ENCODE results near the gene TDRD3. TPM values are rescaled to one million over a fixed set of nuclear protein-coding genes. Genes with fewer than 3 reads are reported as not detected.

TDRD3 gene
- total and polyA plus RNA-seq, 4 donors = 3.6 to 15.8 (median 6.2) TPM

DNA sequence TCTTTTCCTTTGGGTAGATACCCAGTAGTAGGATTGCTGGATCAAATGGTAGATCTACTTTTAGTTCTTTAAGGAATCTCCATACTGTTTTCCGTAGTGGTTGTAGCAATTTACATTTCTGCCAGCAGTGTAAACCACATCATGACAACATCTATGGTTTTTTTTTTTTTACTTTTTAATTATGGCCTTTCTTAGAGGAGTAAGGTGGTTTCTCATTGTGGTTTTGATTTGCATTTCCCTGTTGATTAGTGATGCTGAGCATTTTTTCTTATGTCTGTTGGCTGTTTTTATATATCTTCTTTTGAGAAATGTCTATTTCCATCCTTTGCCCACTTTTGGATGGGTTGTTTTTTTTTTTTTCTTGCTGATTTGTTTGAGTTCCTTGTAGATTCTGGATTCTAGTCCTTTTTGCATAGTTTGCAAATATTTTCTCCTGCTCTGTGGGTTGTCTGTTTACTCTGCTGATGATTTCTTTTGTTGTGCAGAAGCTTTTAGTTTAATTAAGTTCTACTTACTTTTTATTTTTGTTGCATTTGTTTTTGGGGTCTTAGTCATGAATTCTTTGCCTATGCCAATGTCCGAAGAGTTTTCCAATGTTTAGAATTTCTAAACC, 38.8 kb downstream of the TDRD3 start:
- Histone ChIP-seq H3K4me1 (ENCODE audit: control insufficient read depth in 4 of 4, insufficient read depth in 4 of 4, low read length in 3 of 4) (peaks cover 0 to 11% (median 2%) of the 10 kb centered on the region in 4 donors), H3K9ac (ENCODE audit: low read depth in 1 of 2, low read length in 2 of 2) (no peak overlapping the region), H3K27me3 (ENCODE audit: control insufficient read depth in 4 of 4, insufficient read depth in 4 of 4, low read length in 3 of 4) (no peaks in the 10 kb centered on the region), H3K27ac (ENCODE audit: low read depth in 1 of 2, low read length in 2 of 2) (no peak overlapping the region), H3K9me3 (ENCODE audit: control insufficient read depth in 4 of 4, low read length in 3 of 4) (no peaks in the 10 kb centered on the region), H3K36me3 (ENCODE audit: control insufficient read depth in 4 of 4, insufficient read depth in 3 of 4, low read depth in 1 of 4, low read length in 3 of 4) (no peaks in the 10 kb centered on the region), H3K4me3 (ENCODE audit: low read depth in 1 of 3, low read length in 3 of 3) (no peak overlapping the region)
- no peak for DNase-seq (ENCODE audit: low spot score)
- 92% methylated on average over 2 of the region's 2 CpGs for WGBS
- TF ChIP-seq, protein P1, sequence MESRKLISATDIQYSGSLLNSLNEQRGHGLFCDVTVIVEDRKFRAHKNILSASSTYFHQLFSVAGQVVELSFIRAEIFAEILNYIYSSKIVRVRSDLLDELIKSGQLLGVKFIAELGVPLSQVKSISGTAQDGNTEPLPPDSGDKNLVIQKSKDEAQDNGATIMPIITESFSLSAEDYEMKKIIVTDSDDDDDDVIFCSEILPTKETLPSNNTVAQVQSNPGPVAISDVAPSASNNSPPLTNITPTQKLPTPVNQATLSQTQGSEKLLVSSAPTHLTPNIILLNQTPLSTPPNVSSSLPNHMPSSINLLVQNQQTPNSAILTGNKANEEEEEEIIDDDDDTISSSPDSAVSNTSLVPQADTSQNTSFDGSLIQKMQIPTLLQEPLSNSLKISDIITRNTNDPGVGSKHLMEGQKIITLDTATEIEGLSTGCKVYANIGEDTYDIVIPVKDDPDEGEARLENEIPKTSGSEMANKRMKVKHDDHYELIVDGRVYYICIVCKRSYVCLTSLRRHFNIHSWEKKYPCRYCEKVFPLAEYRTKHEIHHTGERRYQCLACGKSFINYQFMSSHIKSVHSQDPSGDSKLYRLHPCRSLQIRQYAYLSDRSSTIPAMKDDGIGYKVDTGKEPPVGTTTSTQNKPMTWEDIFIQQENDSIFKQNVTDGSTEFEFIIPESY (IDR thresholded peaks at IDR 0.05) = no peak
- TF ChIP-seq CTCF (IDR thresholded peaks at IDR 0.05; ENCODE audit: low read depth, low read length, missing input control) (no peak), SP1 (IDR thresholded peaks at IDR 0.05) (no peak), HNF4A (conservative IDR thresholded peaks at IDR 0.05) (no peak), HNF4G (IDR thresholded peaks at IDR 0.05) (no peak), TAF1 (conservative IDR thresholded peaks at IDR 0.05) (no peak), RAD21 (IDR thresholded peaks at IDR 0.05) (no peak), RXRA (IDR thresholded peaks at IDR 0.05) (no peak), FOXA1 (IDR thresholded peaks at IDR 0.05) (no peak), FOXA2 (IDR thresholded peaks at IDR 0.05) (no peak), GABPA (IDR thresholded peaks at IDR 0.05 in 1 of 2, conservative IDR thresholded peaks at IDR 0.05 in 1 of 2) (no peak), YY1 (IDR thresholded peaks at IDR 0.05) (no peak), EGR1 (IDR thresholded peaks at IDR 0.05; ENCODE audit: low read depth in 2 of 2) (no peak), NR2F2 (IDR thresholded peaks at IDR 0.05) (no peak), JUND (IDR thresholded peaks at IDR 0.05) (no peak)
- TF ChIP-seq, protein P2, sequence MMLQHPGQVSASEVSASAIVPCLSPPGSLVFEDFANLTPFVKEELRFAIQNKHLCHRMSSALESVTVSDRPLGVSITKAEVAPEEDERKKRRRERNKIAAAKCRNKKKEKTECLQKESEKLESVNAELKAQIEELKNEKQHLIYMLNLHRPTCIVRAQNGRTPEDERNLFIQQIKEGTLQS (IDR thresholded peaks at IDR 0.05) = no peak
- TF ChIP-seq, protein P3, sequence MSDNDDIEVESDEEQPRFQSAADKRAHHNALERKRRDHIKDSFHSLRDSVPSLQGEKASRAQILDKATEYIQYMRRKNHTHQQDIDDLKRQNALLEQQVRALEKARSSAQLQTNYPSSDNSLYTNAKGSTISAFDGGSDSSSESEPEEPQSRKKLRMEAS (IDR thresholded peaks at IDR 0.05) = no peak

GRCh38 chr13:60439201-60439600, 42.2 kb downstream of the TDRD3 start:
- Histone ChIP-seq H3K36me3 (ENCODE audit: control insufficient read depth in 4 of 4, insufficient read depth in 3 of 4, low read depth in 1 of 4, low read length in 3 of 4) (no peaks in the 10 kb centered on the region), H3K9me3 (ENCODE audit: control insufficient read depth in 4 of 4, low read length in 3 of 4) (no peaks in the 10 kb centered on the region), H3K27me3 (ENCODE audit: control insufficient read depth in 4 of 4, insufficient read depth in 4 of 4, low read length in 3 of 4) (no peaks in the 10 kb centered on the region), H3K9ac (ENCODE audit: low read depth in 1 of 2, low read length in 2 of 2) (no peak overlapping the region), H3K4me1 (ENCODE audit: control insufficient read depth in 4 of 4, insufficient read depth in 4 of 4, low read length in 3 of 4) (no peaks in the 10 kb centered on the region), H3K4me3 (ENCODE audit: low read depth in 1 of 3, low read length in 3 of 3) (no peak overlapping the region), H3K27ac (ENCODE audit: low read depth in 1 of 2, low read length in 2 of 2) (no peak overlapping the region)
- WGBS = 85% methylated on average over 2 of the region's 2 CpGs
- TF ChIP-seq TAF1 (conservative IDR thresholded peaks at IDR 0.05) (no peak), SP1 (IDR thresholded peaks at IDR 0.05) (no peak), RAD21 (IDR thresholded peaks at IDR 0.05) (no peak), EGR1 (IDR thresholded peaks at IDR 0.05; ENCODE audit: low read depth in 2 of 2) (no peak), FOXA2 (IDR thresholded peaks at IDR 0.05) (no peak), RXRA (IDR thresholded peaks at IDR 0.05) (no peak), JUND (IDR thresholded peaks at IDR 0.05) (no peak), GABPA (IDR thresholded peaks at IDR 0.05 in 1 of 2, conservative IDR thresholded peaks at IDR 0.05 in 1 of 2) (no peak), FOXA1 (IDR thresholded peaks at IDR 0.05) (no peak), CTCF (IDR thresholded peaks at IDR 0.05; ENCODE audit: low read depth, low read length, missing input control) (no peak)
- TF ChIP-seq, protein P2 (IDR thresholded peaks at IDR 0.05) = no peak
- TF ChIP-seq, protein P3 (IDR thresholded peaks at IDR 0.05) = no peak
- no peak for DNase-seq (ENCODE audit: low spot score)

All from liver (tissue), 9 donors.